Activated naive CD4-positive, alpha-beta T cell treated with Interleukin-2 at 50 U/mL for 16 hours (primary cell): ENCODE data around the gene CDH12.
"Not testable (repeated sequence)": the region's sequence is repeated elsewhere in the genome, so short reads cannot be mapped to it uniquely, and the experiment has no call there.

Experiments used
- DNase-seq: peaks from one replicate; pipeline ENCODE4 v3.0.0-alpha.2; 2020

CDH12 gene

GRCh38 chr5:22411554-22412349, 441.4 kb downstream of the CDH12 start:
- DNase-seq: no peak

DNA sequence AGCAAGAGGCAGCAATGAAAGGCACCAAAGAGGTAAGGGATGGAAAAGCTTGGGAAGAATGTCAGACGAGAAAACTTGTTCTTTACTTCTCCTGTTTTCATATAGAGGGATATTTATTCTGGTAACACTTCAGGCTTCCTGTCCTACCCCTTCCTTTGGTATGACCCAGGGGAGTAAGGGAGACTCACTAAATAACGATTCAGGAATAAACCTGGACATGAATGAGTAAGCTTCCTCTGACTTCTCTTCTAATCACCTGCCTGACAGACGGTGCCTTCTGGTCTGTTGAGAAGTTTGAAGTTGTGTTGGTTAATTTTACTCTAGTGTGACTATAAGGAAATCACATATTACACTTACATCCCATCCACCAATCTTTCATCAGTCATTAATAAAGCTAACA, 461.2 kb downstream of the CDH12 start:
- DNase-seq: no peak

DNA sequence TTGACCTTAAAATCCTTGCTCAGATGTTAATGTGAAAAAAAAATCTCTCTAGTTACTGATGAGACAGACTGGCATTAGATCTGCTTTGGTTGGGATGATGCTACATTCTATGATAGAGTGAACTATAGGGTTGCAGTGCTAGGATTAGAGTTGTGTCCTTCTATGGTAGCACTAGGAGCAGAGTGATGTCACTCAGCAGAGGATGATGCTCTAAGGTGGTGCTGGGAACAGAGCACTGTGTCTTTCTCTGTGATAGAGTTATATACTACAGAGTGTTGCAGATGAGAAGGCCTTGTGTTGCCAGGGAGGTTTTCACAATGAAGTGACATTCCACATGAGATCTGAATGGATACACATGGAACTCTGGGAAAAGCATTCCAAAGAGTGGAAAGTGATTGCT, 462.3 kb downstream of the CDH12 start:
- DNase-seq: no peak

GRCh38 chr5:22372826-22373660, 480.1 kb downstream of the CDH12 start:
- no peak for DNase-seq

GRCh38 chr5:22372376-22372775, 480.8 kb downstream of the CDH12 start:
- no peak for DNase-seq

DNA sequence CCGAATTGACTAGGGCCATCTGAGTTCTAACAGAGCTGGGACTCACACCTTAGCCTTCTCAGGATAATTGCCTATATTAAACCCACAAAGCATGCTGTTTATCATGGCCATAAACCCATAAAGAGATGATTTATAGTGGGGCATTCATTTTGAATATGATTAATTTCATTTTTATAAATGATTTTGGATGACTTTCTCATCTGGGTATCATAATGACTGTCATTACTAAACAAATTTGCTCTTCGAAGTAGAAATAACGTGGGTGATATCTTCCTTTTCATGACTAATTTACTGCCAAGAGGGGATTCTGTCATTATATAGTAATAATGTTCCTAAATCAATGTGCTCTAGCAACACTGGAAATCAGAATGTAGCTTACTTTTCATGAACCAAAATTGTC, 498.2 kb downstream of the CDH12 start:
- no peak for DNase-seq

- no peak for DNase-seq
Measured at GRCh38 chr5:22352493-22352892, 500.7 kb downstream of the CDH12 start.

GRCh38 chr5:22351178-22351577, 502.0 kb downstream of the CDH12 start:
- DNase-seq: no peak

DNA sequence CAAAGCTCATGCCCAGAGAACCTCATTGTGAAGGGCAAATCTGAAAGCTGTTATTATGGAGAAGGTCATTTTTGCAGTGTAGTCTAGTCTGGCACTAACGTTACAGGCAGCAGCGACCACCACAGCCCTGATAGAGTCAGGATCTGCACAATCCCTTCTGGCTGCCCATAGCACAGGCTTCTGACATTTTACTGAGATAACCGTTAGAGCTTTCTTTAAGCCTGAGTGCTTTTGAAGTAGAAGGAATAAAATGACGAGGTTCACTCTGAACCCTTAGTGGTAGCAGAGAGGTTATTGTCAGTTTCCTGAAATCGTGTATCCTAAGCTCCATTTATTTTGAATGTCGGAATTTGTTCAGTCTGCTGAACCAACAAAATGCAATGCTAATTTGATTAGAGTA, 505.1 kb downstream of the CDH12 start:
- DNase-seq: no peak

- DNase-seq: no peak
Measured at GRCh38 chr5:22344000-22344399, 509.1 kb downstream of the CDH12 start.

DNA sequence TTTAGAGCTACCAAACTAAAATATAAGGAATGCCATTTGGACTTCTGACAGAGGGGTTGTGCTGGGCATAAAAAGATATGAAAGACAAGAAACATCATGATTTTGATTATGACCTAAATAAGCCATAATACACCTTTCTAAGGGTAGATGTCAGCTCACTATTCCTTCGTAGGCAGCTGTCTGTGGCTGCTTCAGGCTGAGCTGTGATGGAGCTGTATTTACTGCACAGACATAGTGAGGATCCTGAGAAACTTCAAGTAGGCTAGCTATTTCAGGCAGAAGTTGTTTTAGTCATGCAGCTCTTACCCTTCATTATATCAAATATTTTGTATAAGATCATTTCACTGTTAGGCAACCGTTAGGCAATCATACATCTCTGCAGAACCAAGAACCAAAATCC, 511.7 kb downstream of the CDH12 start:
- no peak for DNase-seq

DNA sequence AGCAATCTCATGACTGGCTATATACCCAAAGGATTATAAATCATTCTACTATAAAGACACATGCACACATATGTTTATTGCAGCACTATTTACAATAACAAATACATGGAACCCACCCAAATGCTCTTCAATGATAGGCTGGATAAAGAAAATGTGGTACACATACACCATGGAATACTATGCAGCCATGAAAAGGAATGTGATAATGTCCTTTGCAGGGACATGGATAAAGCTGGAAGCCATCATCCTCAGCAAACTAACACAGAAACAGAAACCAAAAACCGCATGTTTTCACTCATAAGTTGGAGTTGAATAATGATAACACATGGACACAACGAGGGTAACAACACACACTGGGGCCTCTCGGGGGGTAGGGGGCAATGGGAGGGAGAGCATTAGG, 520.2 kb downstream of the CDH12 start:
- DNase-seq: not testable (repeated sequence)

DNA sequence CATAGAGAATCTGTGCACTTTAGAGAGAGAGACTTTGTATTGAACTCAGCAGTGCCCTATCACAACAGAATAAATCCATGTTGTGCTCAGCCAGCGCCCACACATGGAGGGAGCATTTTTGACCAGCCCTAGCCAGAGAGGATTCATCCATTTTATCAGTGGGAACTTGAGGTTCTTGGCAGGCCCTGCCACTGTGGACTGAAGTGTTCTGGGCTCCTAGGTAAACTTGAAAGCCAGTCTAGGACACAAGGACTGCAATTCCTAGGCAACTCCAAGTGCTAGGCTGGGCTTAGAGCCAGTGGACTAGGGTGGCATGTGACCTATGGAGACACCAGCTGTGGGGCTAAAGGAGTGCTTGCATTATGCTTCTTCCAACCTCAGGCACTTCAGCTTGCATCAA, 523.5 kb downstream of the CDH12 start:
- DNase-seq: no peak

GRCh38 chr5:22319798-22320197, 533.3 kb downstream of the CDH12 start:
- no peak for DNase-seq

DNA sequence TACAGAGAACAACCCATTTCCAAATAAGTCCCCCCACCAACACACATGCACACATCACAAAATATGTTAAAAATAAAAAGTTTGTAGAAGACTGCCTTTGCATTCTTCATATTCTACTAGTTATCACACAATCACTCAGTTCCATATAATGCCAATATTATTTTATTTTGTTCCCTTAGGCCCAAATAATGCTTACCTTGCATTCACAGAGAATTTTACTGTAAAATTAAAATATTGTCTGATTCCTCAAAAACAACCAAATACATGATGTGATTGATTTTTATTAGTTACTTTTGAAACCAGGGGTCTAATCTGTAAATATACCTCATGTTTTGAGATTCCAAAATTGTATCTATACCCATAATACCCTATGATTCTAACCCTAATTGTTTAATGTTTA, 536.9 kb downstream of the CDH12 start:
- DNase-seq: no peak

- DNase-seq: not testable (repeated sequence)
Measured at GRCh38 chr5:22315052-22315451, 538.1 kb downstream of the CDH12 start.

GRCh38 chr5:22314548-22314947, 538.6 kb downstream of the CDH12 start:
- no peak for DNase-seq

GRCh38 chr5:22306011-22306410, 547.1 kb downstream of the CDH12 start:
- DNase-seq: no peak

DNA sequence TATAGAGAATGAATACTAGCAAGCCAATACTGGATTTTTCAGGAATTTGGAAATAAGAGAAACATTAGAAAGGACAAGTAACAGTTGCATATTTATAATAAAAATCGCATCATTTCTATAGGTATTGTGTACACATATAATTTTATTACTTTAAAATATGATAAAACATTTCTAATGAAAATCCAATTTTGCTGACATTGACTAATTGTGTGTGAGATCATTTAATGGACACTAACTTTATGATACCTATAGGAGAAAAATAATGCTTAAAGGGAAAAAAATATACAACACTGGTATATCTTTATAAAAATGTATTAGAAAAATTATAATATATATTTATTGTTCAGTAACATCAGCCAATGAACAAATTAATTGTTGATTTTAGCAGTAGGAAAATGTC, 557.3 kb downstream of the CDH12 start:
- DNase-seq: no peak

DNA sequence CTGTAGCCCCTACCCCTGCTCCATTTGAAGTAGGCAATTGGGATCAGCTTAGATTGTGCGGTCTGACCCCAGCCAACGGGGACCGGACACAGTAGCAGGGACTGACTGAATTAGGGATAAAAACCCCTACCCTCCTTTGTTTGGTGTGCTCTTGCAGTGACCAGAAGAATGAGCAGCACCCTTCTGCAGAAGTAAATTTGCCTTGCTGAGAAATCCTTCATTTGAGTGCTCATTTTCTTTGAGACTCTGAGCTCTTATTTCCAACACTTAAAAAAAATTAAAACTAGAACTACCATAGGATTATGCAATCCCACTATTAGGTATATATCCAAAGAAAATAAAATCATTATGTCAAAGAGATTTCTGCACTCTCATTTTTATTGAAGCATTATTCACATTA, 560.0 kb downstream of the CDH12 start:
- DNase-seq: no peak

DNA sequence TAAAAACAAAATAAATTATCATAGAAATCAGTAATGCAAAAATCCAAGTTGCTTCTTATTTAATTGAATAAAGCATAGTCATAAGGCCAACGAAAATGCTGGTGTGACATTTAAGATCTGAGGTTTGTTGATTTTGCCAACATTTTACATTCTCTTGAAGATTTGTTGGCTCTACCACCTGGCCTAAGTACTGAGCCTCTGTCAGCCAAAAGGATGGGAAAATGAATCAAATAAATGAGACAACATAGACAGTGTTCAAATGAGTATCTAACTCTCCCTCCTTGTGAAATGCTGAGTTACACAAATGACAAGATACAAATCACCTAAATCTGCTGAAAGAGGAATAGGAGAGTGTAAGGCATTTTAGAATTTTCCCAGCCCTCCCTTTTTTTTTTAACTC, 575.0 kb downstream of the CDH12 start:
- no peak for DNase-seq

DNA sequence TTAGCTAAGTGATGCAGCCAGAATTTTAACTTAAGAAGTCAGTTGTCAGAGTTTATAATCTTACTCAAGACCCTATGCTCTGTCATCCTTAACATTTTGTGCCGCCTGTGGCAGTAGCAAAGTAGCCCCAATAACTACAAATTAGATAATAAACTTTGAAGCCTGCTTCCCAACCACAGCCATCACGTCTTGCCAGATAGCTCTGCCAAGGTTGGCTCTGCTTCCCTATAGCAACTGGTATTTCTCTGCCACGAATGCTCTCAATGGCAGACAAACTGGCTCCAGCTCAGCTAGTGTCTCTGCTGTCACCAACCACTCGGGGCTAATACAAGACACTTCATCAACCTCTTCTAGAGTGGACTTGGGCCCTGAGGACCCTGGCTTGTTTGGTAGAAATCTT, 576.1 kb downstream of the CDH12 start:
- no peak for DNase-seq

GRCh38 chr5:22265855-22266254, 587.3 kb downstream of the CDH12 start:
- DNase-seq: not testable (repeated sequence)

GRCh38 chr5:22258139-22258538, 595.0 kb downstream of the CDH12 start:
- no peak for DNase-seq
